Esophagus squamous epithelium (tissue), 5 donors: ENCODE data around the gene FMO1. TPM values are rescaled to one million over a fixed set of nuclear protein-coding genes. Genes with fewer than 3 reads are reported as not detected.
A peak's percentile ranks its signal among the peaks of the same experiment; 100 is the strongest.

ENCODE experiments used
- DNase-seq: peaks from one replicate; lab custom pipeline; 2025; lab: John Stamatoyannopoulos, UW
- H3K27ac ChIP-seq, 4 donors: fragments of 200-600 bp; sonication (generic); one replicate each; pipeline ENCODE4 v1.5.1; 2016 to 2019; ENCODE audit warnings: mild to moderate bottlenecking in 1 of 4
- H3K27me3 ChIP-seq, 4 donors: fragments of 200-600 bp; sonication (generic); 1 replicate in 3 of 4; 2 replicates in 1 of 4; pipeline versions ENCODE4 v1.5.1 to v1.6.0; 2017 to 2021; ENCODE audit warnings: antibody characterized with exemption in 1 of 4
- H3K36me3 ChIP-seq, 3 donors: fragments of 200-600 bp; sonication (generic); one replicate each; pipeline ENCODE4 v1.5.1; 2016 to 2019
- H3K4me1 ChIP-seq, 3 donors: fragments of 200-600 bp; sonication (generic); one replicate each; pipeline ENCODE4 v1.5.1; 2017 to 2019
- H3K4me3 ChIP-seq, 4 donors: fragments of 200-600 bp; sonication (generic); 1 replicate in 3 of 4; 2 replicates in 1 of 4; pipeline ENCODE4 v1.5.1; 2016 to 2019; ENCODE audit warnings: mild to moderate bottlenecking in 2 of 4, moderate library complexity in 1 of 4
- H3K9me3 ChIP-seq, 3 donors: fragments of 200-600 bp; sonication (generic); one replicate each; pipeline ENCODE4 v1.5.1; 2016 to 2019
- CTCF ChIP-seq, 6 experiments: fragments of 450-650 bp in 4 of 6; fragments of 200-600 bp in 2 of 6; sonication (generic) in 2 of 6; IDR thresholded peaks; one replicate each; pipeline ENCODE4 v1.5.1; 2016 to 2019; ENCODE audit warnings: antibody characterized with exemption in 6 of 6, mild to moderate bottlenecking in 4 of 6, moderate library complexity in 4 of 6
- POLR2A ChIP-seq, 4 donors: fragments of 450-650 bp; IDR thresholded peaks; one replicate each; pipeline ENCODE4 v1.6.1; 2017; ENCODE audit warnings: antibody characterized with exemption in 4 of 4, mild to moderate bottlenecking in 4 of 4, moderate library complexity in 3 of 4
- WGBS, 2 donors: methylation state at CpG; one replicate each; pipeline ENCODE4 v1.1.5; 2018; 5-methylcytosine and 5-hydroxymethylcytosine counted together
- intact Hi-C: fragments of 100-400 bp; cut with DNase I; formaldehyde crosslinking; loops from one replicate; pipeline ENCODE4 v1.15.0; 2022
- total RNA-seq, 4 donors: library from RNA; depleted of rRNA; stranded (reverse); fragments of >200 nt; gene quantifications; one replicate each; pipeline ENCODE4 v1.1.0, GENCODE V29; 2016
- donor health status: DM: yes; HTN: yes; CAD: no.

Gene FMO1
- total RNA-seq, 4 donors from 2014 or later = 0.18 to 7.2 (median 2.0) TPM

- Histone ChIP-seq H3K9me3 (no peaks in the 10 kb centered on the region), H3K27me3 (peaks cover 0 to 27% (median 0%) of the 10 kb centered on the region in 4 donors), H3K27ac (no peak overlapping the region), H3K4me3 (no peak overlapping the region), H3K4me1 (peaks cover 13 to 50% (median 16%) of the 10 kb centered on the region in 3 donors), H3K36me3 (no peaks in the 10 kb centered on the region)
- no peak for DNase-seq
- intact Hi-C loops = no loop called here
- WGBS, 2 donors = 64 to 68% methylated on average over 5 of the region's 5 CpGs
- TF ChIP-seq CTCF (IDR thresholded peaks at IDR 0.05) (no peak), POLR2A (IDR thresholded peaks at IDR 0.05) (no peak)
Measured at GRCh38 chr1:171252482-171252881, 4.2 kb downstream of the FMO1 start.

- Histone ChIP-seq H3K27ac (peak overlapping the region in 2 of 4 donors; percentile 19 to 26), H3K4me3 (no peak overlapping the region), H3K4me1 (peaks cover 13 to 73% (median 30%) of the 10 kb centered on the region in 3 donors), H3K9me3 (no peaks in the 10 kb centered on the region), H3K27me3 (peaks cover 0 to 27% (median 0%) of the 10 kb centered on the region in 4 donors), H3K36me3 (no peaks in the 10 kb centered on the region)
- no peak for TF ChIP-seq CTCF (IDR thresholded peaks at IDR 0.05)
- TF ChIP-seq POLR2A (IDR thresholded peaks at IDR 0.05) = no peak
- intact Hi-C loops = no loop called here
- WGBS, 2 donors = 41 to 45% methylated on average over 4 of the region's 4 CpGs
- no peak for DNase-seq
Measured at GRCh38 chr1:171254859-171255258, 6.6 kb downstream of the FMO1 start.

DNA sequence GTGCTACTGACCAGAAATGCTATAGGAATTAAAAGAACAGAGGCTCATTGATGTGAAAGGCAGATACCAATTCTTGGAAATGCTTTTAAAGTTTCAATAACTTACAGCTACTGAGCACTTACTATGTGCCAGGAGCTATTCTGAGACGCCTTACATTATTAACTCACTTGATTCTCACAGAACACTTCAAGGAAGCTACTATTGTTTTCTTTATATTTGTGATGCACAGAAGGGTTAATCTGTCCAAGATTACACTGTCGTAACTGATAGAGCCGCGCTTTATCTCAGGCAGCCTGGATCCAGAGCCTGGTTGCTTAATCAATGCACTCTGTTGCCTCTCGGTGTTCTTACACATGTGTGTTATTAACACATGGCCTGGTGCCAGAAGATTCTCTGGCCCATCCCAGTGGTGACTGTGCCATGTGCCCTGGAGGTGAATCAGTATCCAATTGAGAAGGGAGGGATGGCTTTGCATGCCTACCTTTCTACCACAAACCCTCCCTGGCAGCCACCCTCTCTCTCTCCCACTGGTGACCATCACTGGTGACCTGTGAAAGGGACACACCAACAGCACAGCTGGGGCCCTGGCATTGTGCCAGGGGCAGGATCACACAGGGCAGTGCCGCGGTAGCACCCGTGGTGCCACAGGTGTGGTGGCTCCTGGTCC lies 8.8 kb downstream of the FMO1 start:
- peaks cover 0 to 16% (median 0%) of the 10 kb centered on the region in 4 donors for H3K27me3 ChIP-seq
- H3K27ac ChIP-seq = peak overlapping the region; percentile 30 to 74 (median 68)
- TF ChIP-seq CTCF (IDR thresholded peaks at IDR 0.05) (no peak), POLR2A (IDR thresholded peaks at IDR 0.05) (no peak)
- peaks cover 13 to 60% (median 26%) of the 10 kb centered on the region in 3 donors for H3K4me1 ChIP-seq
- WGBS, 2 donors = 23 to 49% methylated on average over 5 of the region's 8 CpGs
- H3K4me3 ChIP-seq = no peak overlapping the region
- H3K36me3 ChIP-seq = no peaks in the 10 kb centered on the region
- DNase-seq = no peak
- H3K9me3 ChIP-seq = no peaks in the 10 kb centered on the region
- intact Hi-C loops = no loop called here

DNA sequence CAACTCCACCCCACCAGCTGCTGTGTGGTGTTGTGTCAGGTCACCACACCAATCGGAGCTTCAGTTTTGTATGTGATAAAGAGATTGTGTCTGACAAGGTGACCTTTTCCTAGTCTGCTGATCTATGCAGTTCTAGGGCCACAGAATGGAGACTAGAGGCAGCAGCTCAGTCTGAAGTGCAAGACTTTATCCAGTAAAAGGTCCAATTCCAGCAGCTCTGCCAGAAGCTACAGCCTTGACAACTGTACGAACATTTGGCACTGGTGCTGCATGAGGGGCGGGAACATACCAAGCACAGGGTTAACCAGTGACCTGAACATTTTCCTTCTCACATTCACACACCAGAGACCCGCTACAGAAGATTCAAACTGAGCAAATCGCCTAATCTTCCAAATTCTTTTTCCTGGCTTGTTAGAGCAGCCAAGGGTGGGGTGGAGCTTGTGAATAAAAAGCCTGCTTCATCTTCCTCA lies 9.3 kb downstream of the FMO1 start:
- TF ChIP-seq CTCF (IDR thresholded peaks at IDR 0.05) (no peak), POLR2A (IDR thresholded peaks at IDR 0.05) (no peak)
- H3K27ac ChIP-seq = peak overlapping the region; percentile 30 to 74 (median 68)
- H3K9me3 ChIP-seq = no peaks in the 10 kb centered on the region
- intact Hi-C loops = no loop called here
- H3K27me3 ChIP-seq = peaks cover 0 to 10% (median 0%) of the 10 kb centered on the region in 4 donors
- WGBS, 2 donors = 40 to 64% methylated on average over 4 of the region's 5 CpGs
- peaks cover 13 to 55% (median 25%) of the 10 kb centered on the region in 3 donors for H3K4me1 ChIP-seq
- no peaks in the 10 kb centered on the region for H3K36me3 ChIP-seq
- DNase-seq = no peak
- H3K4me3 ChIP-seq = no peak overlapping the region

DNA sequence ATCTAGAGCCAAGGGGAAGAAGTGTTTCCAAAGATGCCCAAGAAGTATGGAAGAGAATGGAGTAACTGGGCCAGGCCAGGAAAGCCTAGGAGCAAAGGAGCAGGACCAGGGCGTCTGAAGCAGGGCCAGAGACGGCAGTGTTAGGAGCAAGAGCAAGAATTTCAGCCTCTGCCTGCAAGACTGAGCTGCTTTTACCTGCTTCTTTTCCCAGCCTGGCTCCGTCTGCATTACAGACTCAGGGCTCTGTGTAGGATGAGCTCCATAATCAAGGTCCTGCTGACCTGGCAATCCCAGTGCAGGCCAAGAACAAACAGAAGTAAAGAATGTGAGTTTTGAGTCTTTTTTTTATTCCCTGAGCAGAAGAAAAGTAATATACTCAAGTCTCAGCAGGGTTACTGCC lies 10.1 kb downstream of the FMO1 start:
- DNase-seq = no peak
- Histone ChIP-seq H3K4me3 (no peak overlapping the region), H3K27ac (peak overlapping the region; percentile 30 to 74 (median 51)), H3K4me1 (peaks cover 13 to 59% (median 25%) of the 10 kb centered on the region in 3 donors), H3K27me3 (peaks cover 0 to 3% (median 0%) of the 10 kb centered on the region in 4 donors), H3K36me3 (no peaks in the 10 kb centered on the region), H3K9me3 (no peaks in the 10 kb centered on the region)
- TF ChIP-seq POLR2A (IDR thresholded peaks at IDR 0.05) (no peak), CTCF (IDR thresholded peaks at IDR 0.05) (no peak)
- 53 to 55% methylated on average over 3 of the region's 3 CpGs for WGBS, 2 donors
- intact Hi-C loops = no loop called here
